IPS-15b (cell line): Measurements from ENCODE around the gene NR3C1.

ENCODE experiments used
- H3K27me3 ChIP-seq: one replicate; pipeline ENCODE4 v1.6.1; 2013; ENCODE audit warnings: low read length; ENCODE audit not compliant: control insufficient read depth, insufficient read depth
- H3K36me3 ChIP-seq: one replicate; pipeline ENCODE4 v1.6.1; 2013; ENCODE audit warnings: low read length; ENCODE audit not compliant: control insufficient read depth, insufficient read depth
- H3K4me1 ChIP-seq: one replicate; pipeline ENCODE4 v1.6.1; 2013; ENCODE audit warnings: mild to moderate bottlenecking, low read length; ENCODE audit not compliant: control insufficient read depth, insufficient read depth
- H3K4me3 ChIP-seq: one replicate; pipeline ENCODE4 v1.5.1; 2013; ENCODE audit warnings: low read depth, low read length
- H3K9ac ChIP-seq: one replicate; pipeline ENCODE4 v1.6.1; 2013; ENCODE audit warnings: low read depth, mild to moderate bottlenecking, low read length
- H3K9me3 ChIP-seq: one replicate; pipeline ENCODE4 v1.6.1; 2013; ENCODE audit warnings: mild to moderate bottlenecking, low read length; ENCODE audit not compliant: control insufficient read depth, insufficient read depth

NR3C1 gene

GRCh38 chr5:143271431-143271830 lies 132.1 kb downstream of the NR3C1 start:
- no peak overlapping the region for H3K4me3 ChIP-seq
- no peaks in the 10 kb centered on the region for H3K4me1 ChIP-seq
- H3K36me3 ChIP-seq = no peaks in the 10 kb centered on the region
- H3K27me3 ChIP-seq = no peaks in the 10 kb centered on the region
- no peak overlapping the region for H3K9ac ChIP-seq
- H3K9me3 ChIP-seq = no peaks in the 10 kb centered on the region

DNA sequence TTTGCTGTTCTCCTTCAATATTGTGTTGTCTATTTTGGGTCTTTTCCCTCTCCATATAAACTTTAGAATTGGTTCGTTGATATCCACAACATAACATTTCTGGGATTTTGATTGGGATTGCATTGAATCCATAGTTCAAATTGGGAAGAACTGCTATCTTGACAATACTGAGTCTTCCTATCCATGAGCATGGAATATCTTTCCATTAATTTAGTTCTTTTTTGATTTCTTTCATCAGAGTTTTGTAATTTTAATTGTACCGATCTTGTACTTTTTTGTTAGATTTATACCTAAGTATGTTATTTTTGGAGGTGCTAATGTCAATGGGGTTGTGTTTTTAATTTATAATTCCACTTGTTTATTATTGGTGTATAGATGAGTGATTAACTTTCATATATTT lies 135.1 kb downstream of the NR3C1 start:
- Histone ChIP-seq H3K9me3 (no peaks in the 10 kb centered on the region), H3K9ac (no peak overlapping the region), H3K27me3 (no peaks in the 10 kb centered on the region), H3K4me1 (no peaks in the 10 kb centered on the region), H3K4me3 (no peak overlapping the region), H3K36me3 (no peaks in the 10 kb centered on the region)

DNA sequence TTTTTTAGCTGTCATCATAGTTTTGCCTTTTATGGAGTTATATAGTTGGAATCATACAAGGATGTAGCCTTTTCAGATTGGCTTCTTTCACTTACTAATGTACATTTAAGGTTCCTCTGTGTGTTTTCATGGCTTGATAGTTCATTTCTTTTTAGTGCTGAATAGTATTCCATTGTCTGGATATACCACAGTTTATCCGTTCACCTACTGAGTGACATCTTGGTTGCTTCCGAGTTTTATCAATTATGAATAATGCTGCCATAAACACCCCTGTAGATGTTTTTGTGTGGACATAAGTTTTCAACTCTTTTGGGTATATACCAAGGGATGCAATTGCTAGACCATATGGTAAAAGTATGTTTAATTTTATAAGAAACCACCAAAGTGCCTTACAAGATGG lies 136.3 kb downstream of the NR3C1 start:
- no peaks in the 10 kb centered on the region for H3K9me3 ChIP-seq
- no peak overlapping the region for H3K4me3 ChIP-seq
- no peaks in the 10 kb centered on the region for H3K27me3 ChIP-seq
- H3K9ac ChIP-seq = no peak overlapping the region
- no peaks in the 10 kb centered on the region for H3K36me3 ChIP-seq
- no peaks in the 10 kb centered on the region for H3K4me1 ChIP-seq

GRCh38 chr5:143265995-143266394 lies 137.5 kb downstream of the NR3C1 start:
- H3K36me3 ChIP-seq = no peaks in the 10 kb centered on the region
- H3K4me3 ChIP-seq = no peak overlapping the region
- no peaks in the 10 kb centered on the region for H3K9me3 ChIP-seq
- H3K9ac ChIP-seq = no peak overlapping the region
- H3K4me1 ChIP-seq = no peaks in the 10 kb centered on the region
- no peaks in the 10 kb centered on the region for H3K27me3 ChIP-seq

- H3K4me3 ChIP-seq = no peak overlapping the region
- no peaks in the 10 kb centered on the region for H3K36me3 ChIP-seq
- H3K4me1 ChIP-seq = no peaks in the 10 kb centered on the region
- H3K9ac ChIP-seq = no peak overlapping the region
- no peaks in the 10 kb centered on the region for H3K27me3 ChIP-seq
- H3K9me3 ChIP-seq = no peaks in the 10 kb centered on the region
Measured at GRCh38 chr5:143263272-143263810, 140.1 kb downstream of the NR3C1 start.

- Histone ChIP-seq H3K4me3 (no peak overlapping the region), H3K27me3 (no peaks in the 10 kb centered on the region), H3K9me3 (no peaks in the 10 kb centered on the region), H3K4me1 (no peaks in the 10 kb centered on the region), H3K9ac (no peak overlapping the region), H3K36me3 (no peaks in the 10 kb centered on the region)
Measured at GRCh38 chr5:143262393-143263174, 140.9 kb downstream of the NR3C1 start.

DNA sequence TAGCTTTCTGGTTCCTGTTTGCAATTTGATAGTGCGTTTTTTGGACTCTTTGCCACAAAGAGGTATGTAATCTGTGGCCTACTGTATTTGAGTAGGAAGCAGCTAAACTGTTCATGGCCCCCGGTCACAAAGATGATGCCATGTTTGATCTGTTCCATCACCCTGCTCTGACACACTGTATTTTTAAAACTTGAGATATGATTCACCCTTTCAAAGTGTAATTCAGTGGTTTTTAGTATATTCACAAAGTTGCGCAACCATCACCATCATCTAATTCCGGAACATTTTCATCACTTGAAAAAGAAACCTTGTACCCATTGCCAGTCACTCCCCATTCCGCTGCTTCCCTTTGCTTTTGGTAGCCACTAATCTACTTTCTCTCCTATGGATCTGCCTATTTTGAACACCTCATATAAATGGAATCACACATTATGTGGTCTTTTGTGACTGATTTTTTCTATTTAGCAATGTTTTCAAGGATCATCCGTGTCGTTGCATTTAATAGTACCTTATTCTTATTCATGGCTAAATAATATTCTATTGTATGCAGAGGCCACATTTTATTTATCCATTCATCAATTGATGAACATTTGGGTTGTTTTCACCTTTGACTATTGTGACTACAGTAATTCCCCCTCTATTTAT lies 141.6 kb downstream of the NR3C1 start:
- no peaks in the 10 kb centered on the region for H3K4me1 ChIP-seq
- H3K9me3 ChIP-seq = no peaks in the 10 kb centered on the region
- H3K9ac ChIP-seq = no peak overlapping the region

GRCh38 chr5:143259254-143259605 lies 144.3 kb downstream of the NR3C1 start:
- H3K4me3 ChIP-seq = no peak overlapping the region

More for the DNA sequence above, 141.6 kb downstream of the NR3C1 start:
- Histone ChIP-seq H3K36me3 (no peaks in the 10 kb centered on the region), H3K27me3 (no peaks in the 10 kb centered on the region), H3K4me3 (no peak overlapping the region)

GRCh38 chr5:143258559-143259253 lies 144.8 kb downstream of the NR3C1 start:
- H3K4me3 ChIP-seq = no peak overlapping the region
- H3K9me3 ChIP-seq = no peaks in the 10 kb centered on the region

More at GRCh38 chr5:143259254-143259605, 144.3 kb downstream of the NR3C1 start:
- Histone ChIP-seq H3K9ac (no peak overlapping the region), H3K4me1 (no peaks in the 10 kb centered on the region), H3K9me3 (no peaks in the 10 kb centered on the region), H3K27me3 (no peaks in the 10 kb centered on the region), H3K36me3 (no peaks in the 10 kb centered on the region)

DNA sequence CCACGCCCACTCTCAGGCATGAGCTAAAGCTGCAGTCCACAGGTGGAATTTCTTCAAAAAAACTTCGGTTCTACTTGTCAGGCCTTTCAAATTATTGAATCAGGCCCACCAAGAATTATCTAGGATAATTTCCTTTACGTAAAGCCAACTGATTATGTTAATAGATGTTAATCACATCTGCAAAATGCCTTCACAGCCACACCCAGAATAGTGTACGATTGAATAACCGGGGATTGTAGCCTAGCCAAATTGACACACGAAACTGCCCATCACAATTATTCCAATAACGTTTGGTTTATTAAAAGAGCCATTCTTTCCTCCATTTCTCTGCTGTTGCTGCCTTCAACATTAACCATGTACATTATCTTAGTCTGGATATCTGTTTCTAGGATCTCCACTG lies 148.7 kb downstream of the NR3C1 start:
- H3K27me3 ChIP-seq = no peaks in the 10 kb centered on the region
- H3K4me1 ChIP-seq = no peaks in the 10 kb centered on the region
- H3K4me3 ChIP-seq = no peak overlapping the region
- H3K9me3 ChIP-seq = no peaks in the 10 kb centered on the region
- no peak overlapping the region for H3K9ac ChIP-seq
- no peaks in the 10 kb centered on the region for H3K36me3 ChIP-seq

More at GRCh38 chr5:143258559-143259253, 144.8 kb downstream of the NR3C1 start:
- Histone ChIP-seq H3K36me3 (no peaks in the 10 kb centered on the region), H3K27me3 (no peaks in the 10 kb centered on the region), H3K4me1 (no peaks in the 10 kb centered on the region), H3K9ac (no peak overlapping the region)

- H3K27me3 ChIP-seq = no peaks in the 10 kb centered on the region
- H3K9me3 ChIP-seq = no peaks in the 10 kb centered on the region
- no peaks in the 10 kb centered on the region for H3K4me1 ChIP-seq
- no peak overlapping the region for H3K9ac ChIP-seq
- H3K4me3 ChIP-seq = no peak overlapping the region
- no peaks in the 10 kb centered on the region for H3K36me3 ChIP-seq
Measured at GRCh38 chr5:143251946-143252345, 151.5 kb downstream of the NR3C1 start.
